Mesenchymal stem cell (in vitro differentiated cells and primary cell): Measurements from ENCODE around the gene WDFY3.
A peak's percentile ranks its signal among the peaks of the same experiment; 100 is the strongest.

Source experiments
- DNase-seq: peaks from one replicate; pipeline ENCODE4 v3.0.0-alpha.2; 2013
- H2AFZ ChIP-seq: one replicate; pipeline ENCODE4 v1.6.1; 2013; ENCODE audit warnings: low read depth, mild to moderate bottlenecking, control low read depth, inconsistent platforms, low read length, moderate library complexity
- H2AK5ac ChIP-seq: 2 replicates; pipeline ENCODE4 v1.6.1; 2013; ENCODE audit warnings: low read length, moderate library complexity, mild to moderate bottlenecking, inconsistent platforms; ENCODE audit not compliant: severe bottlenecking
- H2BK120ac ChIP-seq: one replicate; pipeline ENCODE4 v1.6.1; 2013; ENCODE audit warnings: low read depth, mild to moderate bottlenecking, inconsistent platforms, low read length, moderate library complexity
- H2BK12ac ChIP-seq, 2 experiments: one replicate each; pipeline ENCODE4 v1.6.1; 2013; ENCODE audit warnings: inconsistent platforms in 2 of 2, low read length in 2 of 2, mild to moderate bottlenecking in 2 of 2, moderate library complexity in 2 of 2, control low read depth in 1 of 2
- H2BK15ac ChIP-seq: one replicate; pipeline ENCODE4 v1.6.1; 2013; ENCODE audit warnings: mild to moderate bottlenecking, low read depth, inconsistent platforms; ENCODE audit not compliant: poor library complexity, severe bottlenecking
- H2BK5ac ChIP-seq: 2 replicates; pipeline ENCODE4 v1.6.1; 2013; ENCODE audit warnings: low read depth, mild to moderate bottlenecking, low read length, control low read depth, inconsistent platforms; ENCODE audit not compliant: poor library complexity, severe bottlenecking
- H3K14ac ChIP-seq, 2 experiments: one replicate each; pipeline ENCODE4 v1.6.1; 2013; ENCODE audit warnings: inconsistent platforms in 2 of 2, low read length in 2 of 2, control low read depth in 1 of 2, mild to moderate bottlenecking in 1 of 2, moderate library complexity in 1 of 2
- H3K18ac ChIP-seq, 2 experiments: one replicate each; pipeline ENCODE4 v1.6.1; 2013; ENCODE audit warnings: inconsistent platforms in 2 of 2, low read length in 2 of 2, control low read depth in 1 of 2, low read depth in 1 of 2, mild to moderate bottlenecking in 1 of 2
- H3K23ac ChIP-seq, 2 experiments: one replicate each; pipeline ENCODE4 v1.6.1; 2013; ENCODE audit warnings: inconsistent platforms in 2 of 2, low read length in 2 of 2, mild to moderate bottlenecking in 2 of 2, moderate library complexity in 2 of 2, control low read depth in 1 of 2
- H3K27ac ChIP-seq: 2 replicates; pipeline ENCODE4 v1.5.1; 2013; ENCODE audit warnings: mild to moderate bottlenecking, moderate library complexity, low read length, control low read depth, inconsistent platforms; ENCODE audit not compliant: poor library complexity, severe bottlenecking
- H3K27me3 ChIP-seq, 2 experiments: 2 replicates each; pipeline versions ENCODE4 v1.6.1 to v1.7.0; 2013; ENCODE audit warnings: low read length in 2 of 2, mild to moderate bottlenecking in 2 of 2, moderate library complexity in 2 of 2, control low read depth in 1 of 2, inconsistent platforms in 1 of 2; ENCODE audit not compliant: control insufficient read depth in 1 of 2, insufficient read depth in 1 of 2
- H3K36me3 ChIP-seq, 2 experiments: 2 replicates each; pipeline versions ENCODE4 v1.6.1 to v1.7.0; 2013; ENCODE audit warnings: low read length in 2 of 2, control low read depth in 1 of 2, inconsistent platforms in 1 of 2, low read depth in 1 of 2, mild to moderate bottlenecking in 1 of 2; ENCODE audit not compliant: insufficient read depth in 2 of 2, control insufficient read depth in 1 of 2
- H3K4ac ChIP-seq, 2 experiments: one replicate each; pipeline ENCODE4 v1.6.1; 2013; ENCODE audit warnings: inconsistent platforms in 2 of 2, low read length in 2 of 2, mild to moderate bottlenecking in 2 of 2, moderate library complexity in 2 of 2, control low read depth in 1 of 2, low read depth in 1 of 2
- H3K4me1 ChIP-seq: 2 replicates; pipeline ENCODE4 v1.6.1; 2013; ENCODE audit warnings: low read depth, low read length, control low read depth; ENCODE audit not compliant: control insufficient read depth, insufficient read depth
- H3K4me2 ChIP-seq: 2 replicates; pipeline ENCODE4 v1.6.1; 2013; ENCODE audit warnings: low read length, mild to moderate bottlenecking, inconsistent platforms; ENCODE audit not compliant: poor library complexity, severe bottlenecking
- H3K4me3 ChIP-seq, 2 experiments: 2 replicates each; pipeline versions ENCODE4 v1.5.1 to v1.7.0; 2013; ENCODE audit warnings: low read length in 2 of 2, mild to moderate bottlenecking in 2 of 2, control low read depth in 1 of 2, low read depth in 1 of 2; ENCODE audit not compliant: insufficient read depth in 1 of 2
- H3K79me1 ChIP-seq: replicated peaks from 2 replicates; pipeline ENCODE4 v1.6.1; 2013; ENCODE audit warnings: mild to moderate bottlenecking, control low read depth, low read length, inconsistent platforms; ENCODE audit not compliant: poor library complexity, severe bottlenecking
- H3K9ac ChIP-seq: 2 replicates; pipeline ENCODE4 v1.7.0; 2013; ENCODE audit warnings: mild to moderate bottlenecking, low read length, moderate library complexity
- H3K9me3 ChIP-seq: 2 replicates; pipeline ENCODE4 v1.7.0; 2013; ENCODE audit warnings: mild to moderate bottlenecking, low read length; ENCODE audit not compliant: control insufficient read depth
- H4K8ac ChIP-seq: one replicate; pipeline ENCODE4 v1.6.1; 2013; ENCODE audit warnings: inconsistent platforms, mild to moderate bottlenecking, low read length, moderate library complexity
- H4K91ac ChIP-seq: one replicate; pipeline ENCODE4 v1.6.1; 2013; ENCODE audit warnings: mild to moderate bottlenecking, low read length, inconsistent platforms
- WGBS: methylation state at CpG from one replicate; pipeline ENCODE4 v1.1.7; 2013; ENCODE audit warnings: mixed read lengths; 5-methylcytosine and 5-hydroxymethylcytosine counted together

The WDFY3 gene

DNA sequence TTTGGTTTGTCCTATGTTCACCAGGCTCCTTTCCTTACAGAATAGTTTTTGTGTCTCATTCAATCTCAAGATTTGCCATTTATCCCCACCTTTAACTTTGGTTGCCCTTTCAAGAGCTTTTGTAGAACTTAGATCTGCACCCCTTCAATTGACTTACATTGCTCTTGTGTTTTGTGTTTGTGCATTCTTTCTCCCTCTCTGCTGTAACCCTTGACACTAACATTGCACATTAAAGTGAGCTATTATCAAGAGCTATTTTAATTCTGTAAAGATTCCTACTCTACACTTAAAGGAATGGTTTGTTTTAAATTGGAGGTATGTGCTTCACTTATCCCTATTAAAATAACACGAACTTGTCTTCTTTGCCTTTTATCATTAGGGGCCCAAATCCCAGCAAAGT is 318.3 kb downstream of the WDFY3 start:
- Histone ChIP-seq H2AK5ac (no peak overlapping the region), H2BK5ac (no peak overlapping the region), H3K14ac (no peak overlapping the region), H3K27ac (no peak overlapping the region), H2BK120ac (no peak overlapping the region), H3K79me1 (no peaks in the 10 kb centered on the region), H3K4me1 (no peaks in the 10 kb centered on the region), H2AFZ (no peak overlapping the region), H4K91ac (no peak overlapping the region), H3K36me3 (no peaks in the 10 kb centered on the region), H3K18ac (no peak overlapping the region), H3K4me2 (no peak overlapping the region), H3K9me3 (no peaks in the 10 kb centered on the region), H3K27me3 (no peaks in the 10 kb centered on the region), H3K23ac (no peak overlapping the region), H3K9ac (no peak overlapping the region), H3K4me3 (no peak overlapping the region), H2BK12ac (no peak overlapping the region), H4K8ac (no peak overlapping the region), H3K4ac (no peak overlapping the region), H2BK15ac (no peak overlapping the region)
- WGBS = 89% methylated on average over 1 of the region's 1 CpG
- no peak for DNase-seq

- no peak overlapping the region for H2AFZ ChIP-seq
- no peak overlapping the region for H4K91ac ChIP-seq
- H2BK5ac ChIP-seq = no peak overlapping the region
- H3K9me3 ChIP-seq = no peaks in the 10 kb centered on the region
- WGBS = 79% methylated on average over 2 of the region's 2 CpGs
- H3K4me2 ChIP-seq = no peak overlapping the region
- no peaks in the 10 kb centered on the region for H3K79me1 ChIP-seq
- no peaks in the 10 kb centered on the region for H3K4me1 ChIP-seq
- no peak overlapping the region for H2BK120ac ChIP-seq
- H2BK12ac ChIP-seq = no peak overlapping the region
- no peak overlapping the region for H4K8ac ChIP-seq
- no peak overlapping the region for H3K4me3 ChIP-seq
- peak; percentile 42 for DNase-seq
- no peak overlapping the region for H3K9ac ChIP-seq
- H3K36me3 ChIP-seq = no peaks in the 10 kb centered on the region
- no peaks in the 10 kb centered on the region for H3K27me3 ChIP-seq
- H3K18ac ChIP-seq = no peak overlapping the region
- H3K23ac ChIP-seq = no peak overlapping the region
- no peak overlapping the region for H3K27ac ChIP-seq
- no peak overlapping the region for H3K14ac ChIP-seq
- H2AK5ac ChIP-seq = no peak overlapping the region
- no peak overlapping the region for H3K4ac ChIP-seq
- no peak overlapping the region for H2BK15ac ChIP-seq
These were observed 319.1 kb downstream of the WDFY3 start for GRCh38 chr4:84647312-84647884.

GRCh38 chr4:84644087-84644486 is 322.4 kb downstream of the WDFY3 start:
- DNase-seq = peak; percentile 0
- H3K9me3 ChIP-seq = no peaks in the 10 kb centered on the region
- H2BK12ac ChIP-seq = no peak overlapping the region
- H3K4me3 ChIP-seq = no peak overlapping the region
- no peaks in the 10 kb centered on the region for H3K27me3 ChIP-seq
- 100% methylated on average over 3 of the region's 5 CpGs for WGBS
- no peak overlapping the region for H3K4ac ChIP-seq
- no peak overlapping the region for H3K18ac ChIP-seq
- no peak overlapping the region for H2AFZ ChIP-seq
- no peak overlapping the region for H2AK5ac ChIP-seq
- no peak overlapping the region for H2BK120ac ChIP-seq
- H3K79me1 ChIP-seq = no peaks in the 10 kb centered on the region
- H3K23ac ChIP-seq = no peak overlapping the region
- no peaks in the 10 kb centered on the region for H3K4me1 ChIP-seq
- H3K9ac ChIP-seq = no peak overlapping the region
- no peak overlapping the region for H3K4me2 ChIP-seq
- no peak overlapping the region for H2BK5ac ChIP-seq
- H2BK15ac ChIP-seq = no peak overlapping the region
- H4K8ac ChIP-seq = no peak overlapping the region
- no peak overlapping the region for H3K14ac ChIP-seq
- no peaks in the 10 kb centered on the region for H3K36me3 ChIP-seq
- no peak overlapping the region for H3K27ac ChIP-seq
- no peak overlapping the region for H4K91ac ChIP-seq

DNA sequence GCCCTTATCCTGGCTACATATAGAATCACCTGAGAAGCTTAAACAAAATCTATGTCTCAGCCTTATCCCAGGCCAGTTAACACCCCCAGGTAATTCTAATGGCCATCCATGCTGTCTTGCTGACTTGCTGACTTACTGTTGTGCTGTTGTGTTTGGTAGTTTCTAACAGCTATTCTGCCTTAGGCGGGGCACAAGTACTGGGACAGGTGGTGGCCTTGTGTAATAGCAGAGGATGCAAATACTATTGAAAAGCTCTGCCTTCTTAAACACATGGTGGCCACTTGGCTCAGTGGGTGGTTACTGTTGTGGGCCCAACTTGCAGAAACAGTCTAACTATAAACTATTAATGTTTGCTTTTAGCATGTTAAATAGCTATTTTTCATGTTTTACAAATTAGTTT is 327.3 kb downstream of the WDFY3 start:
- no peak overlapping the region for H3K4me2 ChIP-seq
- no peaks in the 10 kb centered on the region for H3K36me3 ChIP-seq

More for the DNA sequence above, 327.3 kb downstream of the WDFY3 start:
- no peak overlapping the region for H2BK12ac ChIP-seq
- no peak for DNase-seq
- H2AFZ ChIP-seq = no peak overlapping the region
- H3K23ac ChIP-seq = no peak overlapping the region
- no peaks in the 10 kb centered on the region for H3K4me1 ChIP-seq
- 81% methylated on average over 1 of the region's 1 CpG for WGBS
- no peak overlapping the region for H2BK15ac ChIP-seq
- H4K8ac ChIP-seq = no peak overlapping the region
- H3K4ac ChIP-seq = no peak overlapping the region
- H2AK5ac ChIP-seq = no peak overlapping the region
- no peak overlapping the region for H3K9ac ChIP-seq
- H3K14ac ChIP-seq = no peak overlapping the region
- no peak overlapping the region for H3K27ac ChIP-seq
- H3K27me3 ChIP-seq = no peaks in the 10 kb centered on the region
- H3K18ac ChIP-seq = no peak overlapping the region
- no peak overlapping the region for H2BK5ac ChIP-seq
- H3K9me3 ChIP-seq = no peaks in the 10 kb centered on the region
- no peak overlapping the region for H2BK120ac ChIP-seq
- H4K91ac ChIP-seq = no peak overlapping the region
- no peaks in the 10 kb centered on the region for H3K79me1 ChIP-seq
- no peak overlapping the region for H3K4me3 ChIP-seq
